Glutamatergic neuron (in vitro differentiated cells): Measurements from ENCODE around the gene PRDX5. TPM values are rescaled to one million over a fixed set of nuclear protein-coding genes. Genes with fewer than 3 reads are reported as not detected.

Source experiments
- DNase-seq: peaks from one replicate; pipeline ENCODE4 v3.0.0; 2022
- H3K27ac Mint-ChIP-seq: one replicate; pipeline ENCODE4 v1.8.0; 2020; ENCODE audit warnings: mild to moderate bottlenecking, mixed read lengths, inconsistent platforms; ENCODE audit not compliant: unreplicated experiment
- H3K27me3 Mint-ChIP-seq: one replicate; pipeline ENCODE4 v1.8.0; 2020; ENCODE audit warnings: mild to moderate bottlenecking, moderate library complexity, mixed read lengths, inconsistent platforms; ENCODE audit not compliant: unreplicated experiment
- H3K36me3 Mint-ChIP-seq: one replicate; pipeline ENCODE4 v1.8.0; 2020; ENCODE audit warnings: mild to moderate bottlenecking, mixed read lengths, inconsistent platforms; ENCODE audit not compliant: unreplicated experiment
- H3K4me1 Mint-ChIP-seq: one replicate; pipeline ENCODE4 v1.8.0; 2020; ENCODE audit warnings: mild to moderate bottlenecking, low read depth, mixed read lengths, inconsistent platforms; ENCODE audit not compliant: unreplicated experiment
- H3K4me3 Mint-ChIP-seq: one replicate; pipeline ENCODE4 v1.8.0; 2020; ENCODE audit warnings: mild to moderate bottlenecking, mixed read lengths, inconsistent platforms; ENCODE audit not compliant: unreplicated experiment
- H3K9me3 Mint-ChIP-seq: one replicate; pipeline ENCODE4 v1.8.0; 2020; ENCODE audit warnings: mild to moderate bottlenecking, moderate library complexity, mixed read lengths, inconsistent platforms; ENCODE audit not compliant: unreplicated experiment
- CTCF ChIP-seq: fragments of 200-600 bp; sonication (generic); IDR thresholded peaks from one replicate; pipeline ENCODE4 v1.5.0; 2021; ENCODE audit not compliant: partially characterized antibody, unreplicated experiment
- total RNA-seq: library from RNA; stranded (reverse); fragmentation: NEBNext Ultra II Directional; extraction: Animal tissue kit (Norgen Biotek cat#: 25700); gene quantifications from one replicate; pipeline ENCODE4 v1.2.1, GENCODE V29; 2021; ENCODE audit not compliant: unreplicated experiment

PRDX5 gene
- total RNA-seq, 1 donor from 2014 or later: 418 TPM

GRCh38 chr11:64353715-64354506 is 36.0 kb downstream of the PRDX5 start:
- DNase-seq: no peak
- peaks cover 5% of the 10 kb centered on the region for H3K27me3 Mint-ChIP-seq
- no peak for TF ChIP-seq CTCF
- H3K4me1 Mint-ChIP-seq: peaks cover 4% of the 10 kb centered on the region
- no peak overlapping the region for H3K27ac Mint-ChIP-seq
- H3K4me3 Mint-ChIP-seq: no peak overlapping the region
- H3K9me3 Mint-ChIP-seq: peaks cover 6% of the 10 kb centered on the region
- H3K36me3 Mint-ChIP-seq: no peaks in the 10 kb centered on the region

- DNase-seq: peak; percentile 81
- no peak overlapping the region for H3K4me3 Mint-ChIP-seq
- H3K9me3 Mint-ChIP-seq: peaks cover 2% of the 10 kb centered on the region
- H3K36me3 Mint-ChIP-seq: no peaks in the 10 kb centered on the region
- peaks cover 8% of the 10 kb centered on the region for H3K27me3 Mint-ChIP-seq
- peaks cover 6% of the 10 kb centered on the region for H3K4me1 Mint-ChIP-seq
- peak; percentile 13 for TF ChIP-seq CTCF
- H3K27ac Mint-ChIP-seq: no peak overlapping the region
Observed at GRCh38 chr11:64355078-64355940, 37.4 kb downstream of the PRDX5 start.

GRCh38 chr11:64356498-64357411 is 38.8 kb downstream of the PRDX5 start:
- TF ChIP-seq CTCF: peak; percentile 33
- Mint-ChIP-seq H3K27ac (no peak overlapping the region), H3K27me3 (peaks cover 11% of the 10 kb centered on the region), H3K36me3 (no peaks in the 10 kb centered on the region), H3K9me3 (peaks cover 2% of the 10 kb centered on the region), H3K4me3 (peak overlapping the region; percentile 40), H3K4me1 (peaks cover 6% of the 10 kb centered on the region)
- DNase-seq: peak; percentile 85

GRCh38 chr11:64357446-64357845 is 39.5 kb downstream of the PRDX5 start:
- no peak for TF ChIP-seq CTCF
- Mint-ChIP-seq H3K36me3 (no peaks in the 10 kb centered on the region), H3K9me3 (peaks cover 2% of the 10 kb centered on the region), H3K4me1 (peaks cover 6% of the 10 kb centered on the region), H3K27ac (no peak overlapping the region), H3K27me3 (peaks cover 11% of the 10 kb centered on the region), H3K4me3 (no peak overlapping the region)
- no peak for DNase-seq
